ENCODE results near the gene GMEB2. TPM values are rescaled to one million over a fixed set of nuclear protein-coding genes. Genes with fewer than 3 reads are reported as not detected.
"Not testable (repeated sequence)": the region's sequence is repeated elsewhere in the genome, so short reads cannot be mapped to it uniquely, and the experiment has no call there.

GMEB2 gene
- total RNA-seq, 2 experiments from 2014 or later, result 16.2 to 16.3 TPM

DNA sequence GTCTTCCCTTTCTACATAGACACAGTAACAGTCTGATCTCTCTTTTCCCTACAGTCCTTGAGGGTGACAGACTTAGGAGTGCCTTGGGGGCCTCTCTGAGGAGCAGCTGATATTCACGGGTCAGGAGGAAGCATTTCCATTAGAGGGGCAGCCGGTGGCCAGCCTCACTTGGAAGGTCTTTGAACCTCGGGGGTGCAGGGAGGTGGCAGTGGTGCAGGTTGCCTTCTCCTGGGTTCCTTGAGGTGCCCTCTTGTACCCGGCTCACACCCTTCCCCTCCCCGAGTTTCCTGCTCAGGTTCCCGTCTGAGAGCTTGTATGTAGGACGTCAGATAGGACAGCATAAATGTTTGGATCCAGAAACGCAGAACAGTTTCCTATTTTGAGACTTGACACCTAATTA, 33.7 kb upstream of the GMEB2 start:
- Mint-ChIP-seq H3K27me3 (no peaks in the 10 kb centered on the region), H3K36me3 (ENCODE audit: low read depth) (peaks cover 20% of the 10 kb centered on the region), H3K27ac (no peak overlapping the region), H3K9me3 (no peaks in the 10 kb centered on the region), H3K4me1 (ENCODE audit: low read depth) (peaks cover 12% of the 10 kb centered on the region), H3K4me3 (no peak overlapping the region)
- POLR2A ChIA-PET, result interaction anchor here (1.9 kb wide), 1 partner anchor 20 kb away, joined by 5 read pairs; no protein-coding TSS in a partner anchor
- TF ChIP-seq, protein P1, sequence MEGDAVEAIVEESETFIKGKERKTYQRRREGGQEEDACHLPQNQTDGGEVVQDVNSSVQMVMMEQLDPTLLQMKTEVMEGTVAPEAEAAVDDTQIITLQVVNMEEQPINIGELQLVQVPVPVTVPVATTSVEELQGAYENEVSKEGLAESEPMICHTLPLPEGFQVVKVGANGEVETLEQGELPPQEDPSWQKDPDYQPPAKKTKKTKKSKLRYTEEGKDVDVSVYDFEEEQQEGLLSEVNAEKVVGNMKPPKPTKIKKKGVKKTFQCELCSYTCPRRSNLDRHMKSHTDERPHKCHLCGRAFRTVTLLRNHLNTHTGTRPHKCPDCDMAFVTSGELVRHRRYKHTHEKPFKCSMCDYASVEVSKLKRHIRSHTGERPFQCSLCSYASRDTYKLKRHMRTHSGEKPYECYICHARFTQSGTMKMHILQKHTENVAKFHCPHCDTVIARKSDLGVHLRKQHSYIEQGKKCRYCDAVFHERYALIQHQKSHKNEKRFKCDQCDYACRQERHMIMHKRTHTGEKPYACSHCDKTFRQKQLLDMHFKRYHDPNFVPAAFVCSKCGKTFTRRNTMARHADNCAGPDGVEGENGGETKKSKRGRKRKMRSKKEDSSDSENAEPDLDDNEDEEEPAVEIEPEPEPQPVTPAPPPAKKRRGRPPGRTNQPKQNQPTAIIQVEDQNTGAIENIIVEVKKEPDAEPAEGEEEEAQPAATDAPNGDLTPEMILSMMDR (IDR thresholded peaks at IDR 0.05), result no peak
- intact Hi-C loops (cut with micrococcal nuclease), result no loop called here
- CTCF ChIA-PET, result no interaction called here
- ATAC-seq, result no peak
- DNase-seq, result no peak

DNA sequence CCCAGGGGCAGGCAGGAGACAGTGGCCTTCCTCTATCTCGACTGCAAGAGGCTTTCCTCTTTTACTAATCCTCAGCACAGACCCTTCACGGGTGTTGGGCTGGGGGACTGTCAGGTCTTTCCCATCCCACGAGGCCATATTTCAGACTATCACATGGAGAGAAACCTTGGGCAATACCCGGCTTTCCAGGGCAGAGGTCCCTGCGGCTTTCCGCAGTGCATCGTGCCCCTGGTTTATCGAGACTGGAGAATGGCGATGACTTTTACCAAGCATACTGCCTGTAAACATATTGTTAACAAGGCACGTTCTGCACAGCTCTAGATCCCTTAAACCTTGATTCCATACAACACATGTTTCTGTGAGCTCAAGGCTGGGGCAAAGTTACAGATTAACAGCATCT, 33.3 kb upstream of the GMEB2 start:
- peaks cover 12% of the 10 kb centered on the region for H3K4me1 Mint-ChIP-seq (ENCODE audit: low read depth)
- peak overlapping the region; percentile 96 for H3K4me3 Mint-ChIP-seq
- intact Hi-C loops (cut with micrococcal nuclease); H3K27ac Mint-ChIP-seq; CTCF ChIA-PET; POLR2A ChIA-PET; DNase-seq; ATAC-seq; H3K27me3 Mint-ChIP-seq; H3K9me3 Mint-ChIP-seq: not testable (repeated sequence)
- peaks cover 20% of the 10 kb centered on the region for H3K36me3 Mint-ChIP-seq (ENCODE audit: low read depth)

DNA sequence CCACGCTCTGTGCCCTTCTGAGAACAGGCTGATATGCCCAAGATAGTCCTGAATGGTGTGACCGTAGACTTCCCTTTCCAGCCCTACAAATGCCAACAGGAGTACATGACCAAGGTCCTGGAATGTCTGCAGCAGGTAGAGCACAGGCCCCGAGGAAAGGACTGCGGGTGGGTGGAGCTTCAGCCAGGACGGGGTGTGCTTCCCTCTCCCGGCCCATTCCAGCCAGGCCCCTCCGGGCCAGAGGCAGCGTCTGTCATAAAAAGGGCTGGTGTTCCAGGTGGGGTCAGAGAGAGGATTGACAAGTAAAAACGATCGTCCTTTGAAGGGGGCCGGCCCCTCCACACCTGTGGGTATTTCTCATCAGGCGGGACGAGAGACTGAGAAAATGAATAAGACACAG, 32.5 kb upstream of the GMEB2 start:
- Mint-ChIP-seq H3K27ac (peak overlapping the region; percentile 93), H3K36me3 (ENCODE audit: low read depth) (peaks cover 18% of the 10 kb centered on the region), H3K4me1 (ENCODE audit: low read depth) (peaks cover 17% of the 10 kb centered on the region), H3K4me3 (peak overlapping the region; percentile 96), H3K27me3 (no peaks in the 10 kb centered on the region), H3K9me3 (no peaks in the 10 kb centered on the region)
- DNase-seq (no peak), ATAC-seq (no peak)
- TF ChIP-seq, protein P1 (IDR thresholded peaks at IDR 0.05), result no peak
- ChIA-PET POLR2A (no interaction called here), CTCF (no interaction called here)
- intact Hi-C loops (cut with micrococcal nuclease), result no loop called here

DNA sequence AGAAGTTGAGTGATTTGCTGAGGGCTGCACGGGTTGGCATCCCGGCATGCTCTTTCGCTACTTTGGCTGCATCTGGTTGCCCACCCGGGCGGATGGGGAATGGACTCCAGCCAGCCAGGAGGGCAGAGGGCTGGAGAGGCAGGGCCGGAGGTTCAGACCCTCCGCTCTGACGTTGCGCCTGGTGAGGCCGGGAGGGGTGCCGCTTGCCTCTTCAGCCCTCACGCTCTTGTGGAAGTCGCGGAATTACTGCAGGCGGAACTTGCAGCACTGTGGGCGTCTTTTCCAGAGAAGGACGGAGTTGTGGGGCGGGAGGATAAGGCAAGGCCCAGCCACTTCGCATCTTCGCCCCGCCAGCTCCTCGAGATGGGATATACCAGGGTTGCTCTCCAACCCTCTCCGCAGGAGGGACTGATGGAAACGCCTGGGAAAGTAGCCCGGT, 31.9 kb upstream of the GMEB2 start:
- intact Hi-C loops (cut with micrococcal nuclease), result no loop called here
- no peak for DNase-seq
- H3K27me3 Mint-ChIP-seq, result no peaks in the 10 kb centered on the region
- CTCF ChIA-PET, result interaction anchor here (1.2 to 1.6 kb wide), 5 partner anchors 10 to 141 kb away, joined by 3 to 11 read pairs (median 5); partner anchors contain the start of gene PTK6
- peaks cover 23% of the 10 kb centered on the region for H3K4me1 Mint-ChIP-seq (ENCODE audit: low read depth)
- peaks cover 18% of the 10 kb centered on the region for H3K36me3 Mint-ChIP-seq (ENCODE audit: low read depth)
- peak overlapping the region; percentile 93 for H3K27ac Mint-ChIP-seq
- TF ChIP-seq, protein P1 (IDR thresholded peaks at IDR 0.05), result no peak
- POLR2A ChIA-PET, result interaction anchor here (0.7 to 1.7 kb wide), 6 partner anchors 15 to 138 kb away, joined by 3 to 14 read pairs (median 4); partner anchors contain the start of genes GMEB2, PPDPF and SLC2A4RG
- no peaks in the 10 kb centered on the region for H3K9me3 Mint-ChIP-seq
- peak overlapping the region; percentile 96 for H3K4me3 Mint-ChIP-seq
- peak; percentile 5 for ATAC-seq

DNA sequence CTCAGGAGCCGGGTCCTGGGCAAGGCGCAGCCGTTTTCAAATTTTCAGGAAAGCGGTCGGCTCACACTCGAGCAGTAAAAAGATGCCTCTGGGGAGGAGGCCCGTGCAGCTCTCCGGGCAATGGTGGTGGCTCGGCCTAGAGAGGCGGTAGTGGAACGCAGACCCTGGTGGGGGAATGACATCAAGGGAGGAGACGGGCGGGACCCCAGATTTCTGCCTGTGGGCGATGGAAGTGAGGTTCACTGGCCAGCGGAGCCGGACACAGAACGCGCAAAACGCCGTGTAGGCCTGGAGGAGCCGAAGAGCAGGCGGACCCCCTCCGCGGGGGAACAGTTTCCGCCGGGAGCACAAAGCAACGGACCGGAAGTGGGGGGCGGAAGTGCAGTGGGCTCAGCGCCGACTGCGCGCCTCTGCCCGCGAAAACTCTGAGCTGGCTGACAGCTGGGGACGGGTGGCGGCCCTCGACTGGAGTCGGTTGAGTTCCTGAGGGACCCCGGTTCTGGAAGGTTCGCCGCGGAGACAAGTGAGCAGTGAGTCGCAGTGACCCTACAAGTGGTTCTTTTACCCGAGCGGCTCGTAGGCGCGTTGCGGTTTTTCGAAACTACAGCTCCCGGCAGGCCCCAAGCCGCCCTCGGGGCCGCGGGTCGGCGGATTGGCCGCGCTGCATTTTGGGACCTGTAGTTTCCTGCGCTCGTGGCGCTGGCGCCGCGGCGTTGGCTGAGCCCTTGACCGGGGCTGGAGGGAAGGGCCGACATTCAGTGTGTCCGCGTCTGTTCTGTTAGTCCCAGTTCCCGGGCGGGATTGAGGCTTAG, 31.2 kb upstream of the GMEB2 start, which contains the start of gene RTEL1:
Gene RTEL1, plus strand, starts transcription at position 376 of the 812 bp plus-strand sequence. CDS start 1,091 bp downstream, outside the sequence.
- peaks cover 24% of the 10 kb centered on the region for H3K4me1 Mint-ChIP-seq (ENCODE audit: low read depth)
- ATAC-seq (peak; percentile 80), DNase-seq (peak; percentile 89)
- peaks cover 18% of the 10 kb centered on the region for H3K36me3 Mint-ChIP-seq (ENCODE audit: low read depth)
- H3K4me3 Mint-ChIP-seq, result peak within 1 kb of the TSS; percentile 96
- CTCF ChIA-PET, result interaction anchor here (1.2 to 1.6 kb wide), 5 partner anchors 10 to 141 kb away, joined by 3 to 11 read pairs (median 5); partner anchors contain the start of gene PTK6
- H3K27me3 Mint-ChIP-seq, result no peaks in the 10 kb centered on the region
- POLR2A ChIA-PET, result interaction anchor here (0.7 to 1.7 kb wide), 8 partner anchors 14 to 137 kb away, joined by 3 to 14 read pairs (median 3); partner anchors contain the start of genes GMEB2, HELZ2, PPDPF and SLC2A4RG
- peak within 1 kb of the TSS; percentile 93 for H3K27ac Mint-ChIP-seq
- intact Hi-C loops (cut with micrococcal nuclease), result no loop called here
- no peaks in the 10 kb centered on the region for H3K9me3 Mint-ChIP-seq
- TF ChIP-seq, protein P1 (IDR thresholded peaks at IDR 0.05), result no peak

All from activated CD8-positive, alpha-beta T cell treated with anti-CD3 and anti-CD28 coated beads for 36 hours (primary cell).